C4-2B (cell line): ENCODE measurements around the gene NRG2.

Source experiments
- CTCF ChIP-seq: fragments of 450-650 bp; conservative IDR thresholded peaks from 2 replicates; pipeline ENCODE4 v1.5.1; 2017; ENCODE audit warnings: mild to moderate bottlenecking
- ZFX ChIP-seq: fragments of 450-650 bp; IDR thresholded peaks from 2 replicates; pipeline ENCODE4 v1.6.1; 2017

- TF ChIP-seq CTCF (no peak), ZFX (no peak)
Observed at GRCh38 chr5:139904816-139905661, 138.1 kb downstream of the NRG2 start.
